NCI-H526 (cell line): ENCODE data around the gene PLPPR5.

Source experiments
- DNase-seq, 2 experiments: peaks; one replicate each; lab custom pipeline; 2025; lab: John Stamatoyannopoulos, UW

PLPPR5 gene

DNA sequence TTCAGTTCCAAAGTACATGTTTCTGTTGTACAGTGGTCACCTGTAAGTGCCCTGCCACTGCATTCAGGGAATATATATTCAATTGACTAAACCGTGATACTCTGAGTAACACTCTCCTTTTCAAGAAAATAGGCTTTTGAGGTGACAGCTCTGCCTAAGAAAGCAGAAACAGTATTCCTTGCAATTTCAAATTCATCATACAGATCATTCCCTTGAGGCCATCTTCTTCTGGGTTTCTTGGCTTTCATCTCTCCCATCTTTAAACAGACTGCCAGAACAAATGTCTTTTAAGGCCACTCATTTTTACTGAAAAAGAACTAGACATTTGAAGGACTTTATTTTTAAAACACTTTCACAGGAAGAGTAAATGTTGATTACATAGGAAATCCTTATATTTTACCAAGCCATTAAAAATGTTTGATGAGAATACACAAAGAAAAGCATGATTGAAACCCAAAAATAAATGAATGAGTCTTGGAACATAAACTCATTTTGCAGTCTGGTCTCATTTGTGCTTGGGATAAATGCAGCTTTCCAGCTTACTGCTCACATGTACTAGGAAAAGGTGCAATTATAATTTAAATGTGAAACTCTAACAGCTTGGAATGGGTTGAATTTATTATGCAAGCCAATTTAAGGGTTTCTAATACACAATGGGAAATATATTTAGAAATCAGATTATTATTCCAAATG lies 34.7 kb downstream of the PLPPR5 start:
- DNase-seq: no peak

DNA sequence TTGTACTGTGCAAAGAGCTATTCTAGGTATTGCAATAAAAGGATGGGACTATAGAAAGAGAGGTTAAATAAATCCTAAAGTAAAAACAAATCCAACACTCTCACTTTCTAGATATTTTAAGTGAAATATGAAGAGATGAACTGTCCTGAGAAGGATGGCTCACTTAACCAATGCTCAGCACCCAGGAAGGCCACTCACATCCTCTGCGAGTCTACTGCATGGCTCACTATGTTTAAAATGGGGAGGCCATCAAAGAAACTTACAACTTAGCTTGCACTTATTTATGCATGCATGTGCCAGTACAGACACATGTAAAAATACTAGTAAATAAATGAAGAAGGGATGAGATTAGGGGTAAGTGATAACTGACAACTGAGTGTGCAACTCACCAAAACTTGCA lies 37.5 kb downstream of the PLPPR5 start:
- DNase-seq: no peak

GRCh38 chr1:98965394-98965793 lies 39.3 kb downstream of the PLPPR5 start:
- DNase-seq: no peak

- no peak for DNase-seq
These were observed 40.5 kb downstream of the PLPPR5 start for GRCh38 chr1:98964198-98964597.

DNA sequence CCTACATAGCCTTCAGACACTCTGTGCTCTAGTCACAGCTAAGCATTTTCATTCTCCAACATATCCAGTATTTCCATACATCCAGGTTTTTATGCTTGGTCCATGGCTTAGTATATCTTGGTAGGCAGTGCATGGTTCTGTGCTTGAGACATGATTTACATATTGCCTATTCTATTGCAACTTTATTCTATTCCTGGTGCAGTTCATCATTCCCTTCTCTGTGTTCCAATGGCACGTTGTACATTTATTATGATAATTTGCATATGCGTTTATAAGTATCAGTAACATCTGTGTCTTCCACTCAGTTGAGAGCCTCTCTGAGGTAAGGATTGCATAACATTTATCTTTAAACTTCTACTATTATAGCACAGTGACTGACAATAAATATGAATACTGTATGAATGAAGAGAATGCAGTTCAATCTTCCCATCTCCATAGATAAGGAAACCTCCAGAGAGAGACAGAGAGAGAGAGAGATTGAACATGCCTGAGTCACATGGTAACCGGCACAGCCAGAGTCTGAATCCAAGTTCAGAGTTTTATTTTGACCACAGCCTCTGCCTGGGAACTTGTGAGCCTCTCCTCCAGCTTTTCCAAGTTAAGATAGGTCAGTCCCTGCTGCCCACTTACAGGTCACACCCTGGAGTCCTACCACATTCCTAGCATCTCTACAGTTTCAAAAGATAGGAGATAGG lies 41.5 kb downstream of the PLPPR5 start:
- DNase-seq: peak; percentile 47 to 53

- DNase-seq: no peak
These were observed 42.5 kb downstream of the PLPPR5 start for GRCh38 chr1:98962156-98962555.

- DNase-seq: no peak
These were observed 55.0 kb downstream of the PLPPR5 start for GRCh38 chr1:98949621-98950020.

- no peak for DNase-seq
These were observed 55.5 kb downstream of the PLPPR5 start for GRCh38 chr1:98949166-98949565.

- DNase-seq: no peak
These were observed 57.6 kb downstream of the PLPPR5 start for GRCh38 chr1:98947071-98947470.

- no peak for DNase-seq
These were observed 64.0 kb downstream of the PLPPR5 start for GRCh38 chr1:98940722-98941079.

DNA sequence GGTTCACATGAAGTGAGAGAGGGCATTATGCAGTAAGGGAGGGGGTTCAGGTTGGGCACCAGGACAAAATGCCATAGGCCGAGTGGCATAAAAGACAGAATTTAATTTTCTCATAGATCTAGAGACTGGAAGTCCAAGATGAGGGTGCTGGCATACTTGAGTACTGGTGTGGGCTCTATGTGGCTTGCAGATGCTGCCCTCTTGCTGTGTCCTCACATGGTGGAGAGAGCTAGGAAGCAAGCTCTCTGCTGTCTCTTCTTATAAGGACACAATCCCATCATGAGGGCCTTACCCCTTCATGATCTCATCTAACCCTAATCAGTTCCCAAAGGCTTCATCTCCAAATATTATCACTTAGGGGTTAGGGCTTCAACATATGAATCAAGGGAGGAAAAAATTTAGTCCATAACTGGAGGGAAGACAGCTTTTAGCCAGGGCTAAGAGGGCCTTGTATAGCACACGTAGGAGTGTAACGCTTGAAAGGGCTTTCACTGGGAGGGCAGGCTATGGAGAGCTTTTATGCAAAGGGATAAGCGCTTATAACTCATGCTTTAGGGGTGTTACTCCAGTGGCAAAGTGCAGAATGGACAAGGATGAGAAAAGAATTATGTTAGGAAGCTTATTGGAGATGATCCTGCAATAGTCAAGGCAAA lies 64.5 kb downstream of the PLPPR5 start:
- no peak for DNase-seq

GRCh38 chr1:98939471-98939870 lies 65.2 kb downstream of the PLPPR5 start:
- no peak for DNase-seq

GRCh38 chr1:98937347-98937746 lies 67.3 kb downstream of the PLPPR5 start:
- no peak for DNase-seq

DNA sequence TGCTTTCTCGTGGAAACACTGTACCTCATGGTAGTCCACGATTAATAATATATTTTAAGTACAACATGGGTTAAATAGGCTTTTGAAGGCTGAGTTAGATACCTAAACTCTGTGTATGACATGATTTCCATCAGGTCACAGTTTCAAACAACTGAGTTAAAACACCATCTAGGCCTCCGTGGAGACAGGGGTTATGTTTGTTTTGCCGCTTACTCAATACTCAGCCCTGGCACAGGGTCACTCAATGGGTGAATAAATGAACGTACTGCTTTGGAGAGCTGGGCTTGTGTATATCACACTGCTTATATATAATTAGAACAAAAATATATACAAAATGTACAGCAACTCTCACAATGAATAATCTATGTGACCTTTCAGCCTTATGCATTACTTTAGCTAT lies 72.5 kb downstream of the PLPPR5 start:
- DNase-seq: no peak

DNA sequence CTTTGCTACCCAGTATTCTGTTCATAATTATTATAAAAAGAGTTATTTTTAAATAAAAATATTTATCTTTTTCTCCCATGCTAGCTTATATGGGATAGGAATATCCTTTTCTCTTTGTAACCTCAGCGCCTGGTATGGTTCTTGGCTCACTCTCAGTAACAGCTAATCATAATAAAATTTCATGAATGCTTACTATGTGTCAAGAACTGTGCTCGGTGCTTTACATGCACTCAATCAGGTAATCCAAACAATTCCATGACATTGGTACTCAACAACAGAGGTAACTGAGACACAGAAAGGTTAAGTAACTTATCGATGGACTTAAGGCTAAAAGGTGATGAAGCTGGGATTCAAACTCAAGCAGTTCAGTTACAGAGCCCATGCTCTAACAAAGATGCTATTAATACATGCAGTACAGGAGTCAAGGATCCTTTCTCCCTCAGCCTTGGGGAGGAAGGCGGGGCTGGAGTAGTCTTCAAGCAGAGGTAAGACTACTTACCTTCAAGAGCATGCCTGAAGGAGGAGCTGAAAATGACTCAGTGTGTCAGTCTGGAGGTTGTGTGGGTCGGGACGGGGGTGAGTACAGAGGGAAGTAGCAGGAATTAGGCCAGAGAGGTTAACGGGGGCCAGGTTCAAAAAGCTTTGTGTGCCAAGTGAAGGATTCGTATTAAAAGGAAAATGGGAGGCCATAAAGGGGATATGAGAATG lies 73.4 kb downstream of the PLPPR5 start:
- DNase-seq: no peak

- DNase-seq: peak; percentile 87 to 91
These were observed 75.2 kb downstream of the PLPPR5 start for GRCh38 chr1:98929437-98929836.

DNA sequence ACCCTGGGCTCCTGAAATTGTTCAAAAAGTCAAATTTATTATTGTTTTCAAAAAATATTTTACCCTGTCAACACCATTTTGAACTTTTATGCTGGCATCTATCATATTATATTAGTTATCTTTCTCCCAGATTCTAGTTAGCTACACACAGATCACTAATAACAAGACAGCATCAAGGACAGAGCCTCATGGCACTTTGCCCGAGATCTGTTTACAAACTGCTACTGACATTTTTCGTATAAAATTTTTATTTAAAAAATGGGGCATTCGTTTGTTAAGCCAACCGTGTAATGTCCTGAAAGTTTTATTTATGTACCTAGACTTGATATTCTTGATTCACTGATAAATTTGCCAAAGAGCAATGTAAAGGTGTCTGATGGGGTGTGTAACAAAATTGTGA lies 78.1 kb downstream of the PLPPR5 start:
- DNase-seq: no peak

GRCh38 chr1:98924977-98925376 lies 79.7 kb downstream of the PLPPR5 start:
- no peak for DNase-seq

- no peak for DNase-seq
These were observed 81.0 kb downstream of the PLPPR5 start for GRCh38 chr1:98923667-98924066.

GRCh38 chr1:98921817-98922216 lies 82.8 kb downstream of the PLPPR5 start:
- DNase-seq: no peak

DNA sequence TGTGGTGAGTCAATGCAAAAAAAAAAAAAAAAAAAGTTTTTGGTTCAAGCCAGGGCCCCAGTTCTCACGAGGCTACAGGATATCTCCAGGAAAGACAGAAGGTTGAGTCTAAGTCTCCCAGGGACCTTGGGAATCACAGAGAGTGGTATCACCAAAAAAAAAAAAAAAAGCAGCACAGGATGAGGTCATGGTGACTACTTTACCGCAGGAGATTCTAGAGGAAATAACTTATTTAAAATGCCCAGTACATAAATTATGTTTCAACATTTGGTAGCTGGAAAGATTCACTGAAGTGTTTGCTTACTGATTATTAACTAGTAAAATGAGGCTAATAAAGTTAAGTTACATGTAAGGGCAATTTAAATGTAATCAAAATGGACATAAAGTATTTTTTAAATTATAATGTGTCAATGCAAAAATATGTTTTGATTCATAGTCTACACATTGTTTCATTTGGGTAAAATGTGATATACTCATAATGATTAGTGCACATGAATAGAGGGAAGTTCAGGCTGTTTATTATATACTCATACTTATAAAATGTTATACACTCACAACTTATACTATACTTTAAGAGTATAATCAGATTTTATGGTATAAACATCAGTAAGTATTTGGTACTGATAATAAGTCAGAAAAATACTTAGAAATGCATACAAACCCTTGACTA lies 84.1 kb downstream of the PLPPR5 start:
- no peak for DNase-seq

- DNase-seq: no peak
These were observed 85.0 kb downstream of the PLPPR5 start for GRCh38 chr1:98919652-98920051.
